Measurements from ENCODE around the gene DDX4. TPM values are rescaled to one million over a fixed set of nuclear protein-coding genes. Genes with fewer than 3 reads are reported as not detected.
A peak's percentile ranks its signal among the peaks of the same experiment; 100 is the strongest.

Gene DDX4
- not detected in 2 replicates for total RNA-seq
- not detected in 2 replicates for polyA plus RNA-seq
- not detected in 2 replicates for polyA plus RNA-seq (2012)
- not detected in 2 replicates for polyA minus RNA-seq (ENCODE audit: low replicate concordance)

DNA sequence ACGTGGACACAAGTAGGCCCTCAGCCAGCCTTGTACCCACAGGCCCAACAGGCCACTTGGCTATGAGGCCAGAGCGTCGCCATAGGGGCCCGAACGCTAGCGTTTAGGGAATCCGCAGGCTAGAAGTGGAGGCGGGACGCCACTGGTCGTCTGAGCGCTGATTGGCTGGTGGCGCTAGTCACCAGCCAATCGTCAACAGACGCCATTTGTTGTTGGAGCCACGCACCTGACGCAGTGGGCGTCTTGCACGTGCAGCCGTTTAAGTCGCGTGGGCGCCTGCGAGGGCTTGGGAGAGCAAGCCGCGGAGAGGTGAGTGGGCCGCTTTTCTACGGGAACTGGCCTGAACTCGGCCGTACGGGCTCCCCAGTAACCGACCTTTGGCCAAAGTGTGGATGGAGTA is at the start of gene DDX4:
DDX4 (plus strand) TSS at position 269 of the 400 bp plus-strand sequence. CDS start 903 bp downstream, outside the sequence.
- H2AFZ ChIP-seq (ENCODE audit: low read length): no peak within 1 kb of the TSS
- H3K27ac ChIP-seq (ENCODE audit: insufficient read depth, low read length): no peak within 1 kb of the TSS
- H4K20me1 ChIP-seq (ENCODE audit: control insufficient read depth, extremely low read depth, insufficient read depth, low read length): no peaks in the 10 kb centered on the region
- H3K36me3 ChIP-seq (ENCODE audit: control insufficient read depth, insufficient read depth, low read length): no peaks in the 10 kb centered on the region
- no peaks in the 10 kb centered on the region for H3K79me2 ChIP-seq (ENCODE audit: control insufficient read depth, insufficient read depth, low read length)
- no peak for TF ChIP-seq EZH2 (IDR thresholded peaks at IDR 0.05; ENCODE audit: low read length, missing control alignments)
- TF ChIP-seq, protein P1, sequence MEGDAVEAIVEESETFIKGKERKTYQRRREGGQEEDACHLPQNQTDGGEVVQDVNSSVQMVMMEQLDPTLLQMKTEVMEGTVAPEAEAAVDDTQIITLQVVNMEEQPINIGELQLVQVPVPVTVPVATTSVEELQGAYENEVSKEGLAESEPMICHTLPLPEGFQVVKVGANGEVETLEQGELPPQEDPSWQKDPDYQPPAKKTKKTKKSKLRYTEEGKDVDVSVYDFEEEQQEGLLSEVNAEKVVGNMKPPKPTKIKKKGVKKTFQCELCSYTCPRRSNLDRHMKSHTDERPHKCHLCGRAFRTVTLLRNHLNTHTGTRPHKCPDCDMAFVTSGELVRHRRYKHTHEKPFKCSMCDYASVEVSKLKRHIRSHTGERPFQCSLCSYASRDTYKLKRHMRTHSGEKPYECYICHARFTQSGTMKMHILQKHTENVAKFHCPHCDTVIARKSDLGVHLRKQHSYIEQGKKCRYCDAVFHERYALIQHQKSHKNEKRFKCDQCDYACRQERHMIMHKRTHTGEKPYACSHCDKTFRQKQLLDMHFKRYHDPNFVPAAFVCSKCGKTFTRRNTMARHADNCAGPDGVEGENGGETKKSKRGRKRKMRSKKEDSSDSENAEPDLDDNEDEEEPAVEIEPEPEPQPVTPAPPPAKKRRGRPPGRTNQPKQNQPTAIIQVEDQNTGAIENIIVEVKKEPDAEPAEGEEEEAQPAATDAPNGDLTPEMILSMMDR (conservative IDR thresholded peaks at IDR 0.05 in 1 of 2, IDR thresholded peaks at IDR 0.05 in 1 of 2; ENCODE audit: low read depth in 1 of 2, low read length in 2 of 2): no peak
- no peaks in the 10 kb centered on the region for H3K27me3 ChIP-seq (ENCODE audit: control insufficient read depth, insufficient read depth, low read length)
- no peak within 1 kb of the TSS for H3K4me2 ChIP-seq (ENCODE audit: extremely low read depth, insufficient read depth, low read length)
- no peak within 1 kb of the TSS for H3K9ac ChIP-seq (ENCODE audit: insufficient read depth, low read length)
- no peak within 1 kb of the TSS for H3K4me3 ChIP-seq (replicated peaks in 1 of 4; ENCODE audit: control extremely low read depth in 1 of 4, insufficient read depth in 1 of 4, low read depth in 3 of 4, low read length in 4 of 4)
- DNase-seq (ENCODE audit: low read depth in 2 of 2): no peak
- no peaks in the 10 kb centered on the region for H3K4me1 ChIP-seq (ENCODE audit: control insufficient read depth, extremely low read depth, insufficient read depth, low read length)
- H3K9me3 ChIP-seq (ENCODE audit: control insufficient read depth, insufficient read depth, low read depth, low read length): no peaks in the 10 kb centered on the region

DNA sequence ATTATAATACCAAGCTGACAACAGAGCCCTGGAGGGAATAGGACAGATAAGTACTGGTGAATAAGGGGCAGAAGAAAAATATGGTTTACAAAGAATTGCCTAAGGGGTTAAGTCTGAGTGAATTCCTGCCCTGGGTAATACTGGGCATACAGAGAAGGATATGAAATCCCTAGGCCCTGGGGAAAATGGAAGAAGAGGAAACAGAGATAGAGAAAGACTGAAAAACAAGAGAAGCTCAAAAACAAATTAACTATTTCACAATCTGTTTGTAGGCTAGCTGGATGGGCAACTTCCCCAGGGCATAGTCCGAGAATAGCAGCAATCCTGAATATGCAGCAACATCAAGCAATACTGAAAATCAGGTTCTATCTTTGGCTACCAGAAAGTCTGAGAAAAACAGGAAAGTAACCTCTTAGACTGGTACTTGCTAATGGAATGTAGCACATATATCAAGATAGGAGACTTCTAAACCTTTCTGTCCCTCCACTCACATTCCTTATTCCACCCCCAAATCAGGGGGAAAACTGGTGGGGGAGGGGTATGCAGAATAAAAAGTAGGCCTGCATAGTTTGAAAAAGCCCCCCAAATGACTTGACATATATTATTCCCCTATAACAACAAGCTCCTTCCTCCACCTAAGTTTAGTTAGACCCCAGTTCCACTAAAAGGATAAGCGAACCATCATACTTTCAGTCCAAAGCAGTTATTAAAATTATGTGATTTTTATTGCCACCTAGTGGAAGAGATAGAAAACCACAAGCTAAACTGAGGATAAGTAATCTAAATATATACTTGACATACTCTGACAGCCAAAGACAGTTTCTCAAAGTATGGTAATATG is 46.4 kb upstream of the DDX4 start:
- TF ChIP-seq EZH2 (IDR thresholded peaks at IDR 0.05; ENCODE audit: low read length, missing control alignments): no peak
- TF ChIP-seq, protein P1 (conservative IDR thresholded peaks at IDR 0.05 in 1 of 2, IDR thresholded peaks at IDR 0.05 in 1 of 2; ENCODE audit: low read depth in 1 of 2, low read length in 2 of 2): peak in 1 of 2 donors; percentile 50
- Histone ChIP-seq H3K36me3 (ENCODE audit: control insufficient read depth, insufficient read depth, low read length) (no peaks in the 10 kb centered on the region), H3K27me3 (ENCODE audit: control insufficient read depth, insufficient read depth, low read length) (no peaks in the 10 kb centered on the region), H2AFZ (ENCODE audit: low read length) (no peak overlapping the region), H3K27ac (ENCODE audit: insufficient read depth, low read length) (no peak overlapping the region), H3K4me2 (ENCODE audit: extremely low read depth, insufficient read depth, low read length) (no peak overlapping the region), H3K9ac (ENCODE audit: insufficient read depth, low read length) (no peak overlapping the region), H3K79me2 (ENCODE audit: control insufficient read depth, insufficient read depth, low read length) (no peaks in the 10 kb centered on the region), H3K4me3 (replicated peaks in 1 of 4; ENCODE audit: control extremely low read depth in 1 of 4, insufficient read depth in 1 of 4, low read depth in 3 of 4, low read length in 4 of 4) (no peak overlapping the region), H3K4me1 (ENCODE audit: control insufficient read depth, extremely low read depth, insufficient read depth, low read length) (no peaks in the 10 kb centered on the region), H3K9me3 (ENCODE audit: control insufficient read depth, insufficient read depth, low read depth, low read length) (no peaks in the 10 kb centered on the region), H4K20me1 (ENCODE audit: control insufficient read depth, extremely low read depth, insufficient read depth, low read length) (no peaks in the 10 kb centered on the region)
- peak; percentile 37 to 78 for DNase-seq (ENCODE audit: low read depth in 2 of 2)

DNA sequence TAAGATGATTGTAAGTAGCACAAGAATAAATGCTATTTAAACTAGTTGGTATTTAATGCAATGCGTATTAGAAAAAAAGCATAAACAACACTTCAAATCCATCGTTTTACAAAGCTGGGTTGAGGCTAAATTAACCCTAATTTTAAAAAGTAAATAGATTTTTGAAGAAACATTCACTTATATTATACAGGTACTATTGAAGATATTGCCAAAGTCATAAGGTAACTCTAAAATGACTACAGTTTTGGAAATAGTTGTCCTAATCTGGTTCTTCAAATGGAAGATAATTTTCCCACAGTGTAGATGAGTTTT is 45.8 kb upstream of the DDX4 start:
- no peak overlapping the region for H3K4me2 ChIP-seq (ENCODE audit: extremely low read depth, insufficient read depth, low read length)
- no peak overlapping the region for H2AFZ ChIP-seq (ENCODE audit: low read length)
- no peak overlapping the region for H3K4me3 ChIP-seq (replicated peaks in 1 of 4; ENCODE audit: control extremely low read depth in 1 of 4, insufficient read depth in 1 of 4, low read depth in 3 of 4, low read length in 4 of 4)
- TF ChIP-seq, protein P1 (conservative IDR thresholded peaks at IDR 0.05 in 1 of 2, IDR thresholded peaks at IDR 0.05 in 1 of 2; ENCODE audit: low read depth in 1 of 2, low read length in 2 of 2): no peak
- no peak for TF ChIP-seq EZH2 (IDR thresholded peaks at IDR 0.05; ENCODE audit: low read length, missing control alignments)
- H3K27me3 ChIP-seq (ENCODE audit: control insufficient read depth, insufficient read depth, low read length): no peaks in the 10 kb centered on the region
- DNase-seq (ENCODE audit: low read depth in 2 of 2): no peak
- no peak overlapping the region for H3K9ac ChIP-seq (ENCODE audit: insufficient read depth, low read length)
- H3K27ac ChIP-seq (ENCODE audit: insufficient read depth, low read length): no peak overlapping the region
- H4K20me1 ChIP-seq (ENCODE audit: control insufficient read depth, extremely low read depth, insufficient read depth, low read length): no peaks in the 10 kb centered on the region
- no peaks in the 10 kb centered on the region for H3K4me1 ChIP-seq (ENCODE audit: control insufficient read depth, extremely low read depth, insufficient read depth, low read length)
- no peaks in the 10 kb centered on the region for H3K79me2 ChIP-seq (ENCODE audit: control insufficient read depth, insufficient read depth, low read length)
- no peaks in the 10 kb centered on the region for H3K36me3 ChIP-seq (ENCODE audit: control insufficient read depth, insufficient read depth, low read length)
- H3K9me3 ChIP-seq (ENCODE audit: control insufficient read depth, insufficient read depth, low read depth, low read length): no peaks in the 10 kb centered on the region

Data from fibroblast of lung (primary cell).